ENCODE measurements around the gene BTBD8.

Gene BTBD8

GRCh38 chr1:92094595-92094994 is 14.4 kb downstream of the BTBD8 start:
- no peaks in the 10 kb centered on the region for H3K9me2 ChIP-seq (ENCODE audit: low read depth, low read length)
- H3F3A ChIP-seq (ENCODE audit: insufficient read depth, low read length) = no peaks in the 10 kb centered on the region
- H3K4me3 ChIP-seq (ENCODE audit: low read depth, low read length, poor library complexity, severe bottlenecking) = no peak overlapping the region
- H3K9me3 ChIP-seq (ENCODE audit: low read length) = no peaks in the 10 kb centered on the region
- no peaks in the 10 kb centered on the region for H3K36me3 ChIP-seq (ENCODE audit: insufficient read depth, low read length)
- no peaks in the 10 kb centered on the region for H3K4me1 ChIP-seq (ENCODE audit: insufficient read depth, low read length, severe bottlenecking)
- H4K20me1 ChIP-seq (ENCODE audit: insufficient read depth, low read length) = no peaks in the 10 kb centered on the region
- no peak overlapping the region for H3K9ac ChIP-seq (ENCODE audit: low read length)
- H2AFZ ChIP-seq (ENCODE audit: low read length) = no peak overlapping the region
- no peak overlapping the region for H3K4me2 ChIP-seq (ENCODE audit: low read length)
- H3K79me2 ChIP-seq (ENCODE audit: insufficient read depth, low read length) = no peaks in the 10 kb centered on the region
- no peak overlapping the region for H3K27ac ChIP-seq (ENCODE audit: low read depth, low read length, poor library complexity, severe bottlenecking)
- H3K27me3 ChIP-seq (ENCODE audit: insufficient read depth, low read length) = no peaks in the 10 kb centered on the region
- no peak for TF ChIP-seq EZH2 (IDR thresholded peaks at IDR 0.05; ENCODE audit: borderline replicate concordance, low read length)
- TF ChIP-seq CTCF (IDR thresholded peaks at IDR 0.05; ENCODE audit: low read length) = no peak

GRCh38 chr1:92095874-92096273 is 15.7 kb downstream of the BTBD8 start:
- Histone ChIP-seq H3K9me3 (ENCODE audit: low read length) (no peaks in the 10 kb centered on the region), H3K9me2 (ENCODE audit: low read depth, low read length) (no peaks in the 10 kb centered on the region), H4K20me1 (ENCODE audit: insufficient read depth, low read length) (no peaks in the 10 kb centered on the region), H3F3A (ENCODE audit: insufficient read depth, low read length) (no peaks in the 10 kb centered on the region), H3K79me2 (ENCODE audit: insufficient read depth, low read length) (no peaks in the 10 kb centered on the region), H3K9ac (ENCODE audit: low read length) (no peak overlapping the region), H3K4me3 (ENCODE audit: low read depth, low read length, poor library complexity, severe bottlenecking) (no peak overlapping the region), H2AFZ (ENCODE audit: low read length) (no peak overlapping the region), H3K27me3 (ENCODE audit: insufficient read depth, low read length) (no peaks in the 10 kb centered on the region), H3K4me1 (ENCODE audit: insufficient read depth, low read length, severe bottlenecking) (no peaks in the 10 kb centered on the region), H3K36me3 (ENCODE audit: insufficient read depth, low read length) (no peaks in the 10 kb centered on the region), H3K4me2 (ENCODE audit: low read length) (no peak overlapping the region), H3K27ac (ENCODE audit: low read depth, low read length, poor library complexity, severe bottlenecking) (no peak overlapping the region)
- no peak for TF ChIP-seq CTCF (IDR thresholded peaks at IDR 0.05; ENCODE audit: low read length)
- no peak for TF ChIP-seq EZH2 (IDR thresholded peaks at IDR 0.05; ENCODE audit: borderline replicate concordance, low read length)

GRCh38 chr1:92096317-92096716 is 16.2 kb downstream of the BTBD8 start:
- H3K9ac ChIP-seq (ENCODE audit: low read length) = no peak overlapping the region
- no peaks in the 10 kb centered on the region for H3K9me3 ChIP-seq (ENCODE audit: low read length)
- TF ChIP-seq EZH2 (IDR thresholded peaks at IDR 0.05; ENCODE audit: borderline replicate concordance, low read length) (no peak), CTCF (IDR thresholded peaks at IDR 0.05; ENCODE audit: low read length) (no peak)
- no peak overlapping the region for H3K27ac ChIP-seq (ENCODE audit: low read depth, low read length, poor library complexity, severe bottlenecking)
- H3K27me3 ChIP-seq (ENCODE audit: insufficient read depth, low read length) = no peaks in the 10 kb centered on the region
- no peaks in the 10 kb centered on the region for H3K4me1 ChIP-seq (ENCODE audit: insufficient read depth, low read length, severe bottlenecking)
- no peak overlapping the region for H3K4me2 ChIP-seq (ENCODE audit: low read length)
- H3K36me3 ChIP-seq (ENCODE audit: insufficient read depth, low read length) = no peaks in the 10 kb centered on the region
- no peaks in the 10 kb centered on the region for H3F3A ChIP-seq (ENCODE audit: insufficient read depth, low read length)
- H3K79me2 ChIP-seq (ENCODE audit: insufficient read depth, low read length) = no peaks in the 10 kb centered on the region
- no peak overlapping the region for H3K4me3 ChIP-seq (ENCODE audit: low read depth, low read length, poor library complexity, severe bottlenecking)
- H4K20me1 ChIP-seq (ENCODE audit: insufficient read depth, low read length) = no peaks in the 10 kb centered on the region
- H3K9me2 ChIP-seq (ENCODE audit: low read depth, low read length) = no peaks in the 10 kb centered on the region
- no peak overlapping the region for H2AFZ ChIP-seq (ENCODE audit: low read length)
